ENCODE measurements around the gene MYL4. TPM values are rescaled to one million over a fixed set of nuclear protein-coding genes. Genes with fewer than 3 reads are reported as not detected.
"Not testable (repeated sequence)": the region's sequence is repeated elsewhere in the genome, so short reads cannot be mapped to it uniquely, and the experiment has no call there.

MYL4 gene
- polyA plus RNA-seq, 3 donors from 2014 or later = 0.39 TPM; not detected in 2

- Mint-ChIP-seq H3K9me3 (no peaks in the 10 kb centered on the region), H3K4me1 (peaks cover 50 to 59% of the 10 kb centered on the region in 2 donors), H3K27me3 (ENCODE audit: low read depth in 3 of 3) (peaks cover 3 to 6% (median 6%) of the 10 kb centered on the region in 3 donors), H3K4me3 (peak overlapping the region; percentile 56 to 78 (median 69)), H3K36me3 (no peaks in the 10 kb centered on the region), H3K27ac (peak overlapping the region; percentile 73 to 92 (median 82))
- no peak for DNase-seq
Measured at GRCh38 chr17:47219621-47220475, 10.7 kb downstream of the MYL4 start.

DNA sequence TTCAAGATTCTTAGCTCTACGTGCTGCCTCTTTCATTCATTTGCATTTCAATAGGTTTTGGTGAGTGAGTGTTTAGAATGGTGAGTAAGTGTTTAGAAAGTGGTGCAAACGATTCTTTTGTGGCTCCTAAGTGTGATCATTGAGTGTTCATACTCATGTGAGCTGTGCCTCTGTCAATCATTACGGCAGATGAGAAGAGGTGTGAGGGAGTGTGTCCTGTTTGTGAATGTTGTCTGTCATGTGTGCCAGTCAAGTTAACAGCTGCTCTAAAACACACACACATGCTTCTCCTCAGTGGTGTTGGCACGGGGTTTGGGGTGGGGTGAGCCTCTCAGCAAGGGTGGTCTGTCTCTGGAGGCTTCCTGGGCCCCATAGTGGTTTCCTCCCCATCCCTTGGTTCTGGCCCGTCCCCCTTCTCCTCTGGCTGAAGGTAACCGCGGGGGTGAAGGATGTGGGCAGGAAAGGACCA is 11.4 kb downstream of the MYL4 start:
- DNase-seq = peak; percentile 73 to 74 (median 73)
- H3K9me3 Mint-ChIP-seq = no peaks in the 10 kb centered on the region
- H3K4me1 Mint-ChIP-seq = peaks cover 50 to 59% of the 10 kb centered on the region in 2 donors

GRCh38 chr17:47221154-47221553 is 12.0 kb downstream of the MYL4 start:
- Mint-ChIP-seq H3K36me3 (no peaks in the 10 kb centered on the region), H3K27ac (peak overlapping the region; percentile 69 to 87 (median 78)), H3K9me3 (no peaks in the 10 kb centered on the region), H3K4me3 (peak overlapping the region in 1 of 5 donors; percentile 6), H3K4me1 (peaks cover 50 to 57% of the 10 kb centered on the region in 2 donors), H3K27me3 (ENCODE audit: low read depth in 3 of 3) (peaks cover 3 to 6% (median 6%) of the 10 kb centered on the region in 3 donors)
- no peak for DNase-seq

More for the DNA sequence above, 11.4 kb downstream of the MYL4 start:
- peaks cover 3 to 6% (median 6%) of the 10 kb centered on the region in 3 donors for H3K27me3 Mint-ChIP-seq (ENCODE audit: low read depth in 3 of 3)
- peak overlapping the region; percentile 56 to 78 (median 69) for H3K4me3 Mint-ChIP-seq
- peak overlapping the region; percentile 70 to 87 (median 82) for H3K27ac Mint-ChIP-seq
- no peaks in the 10 kb centered on the region for H3K36me3 Mint-ChIP-seq

DNA sequence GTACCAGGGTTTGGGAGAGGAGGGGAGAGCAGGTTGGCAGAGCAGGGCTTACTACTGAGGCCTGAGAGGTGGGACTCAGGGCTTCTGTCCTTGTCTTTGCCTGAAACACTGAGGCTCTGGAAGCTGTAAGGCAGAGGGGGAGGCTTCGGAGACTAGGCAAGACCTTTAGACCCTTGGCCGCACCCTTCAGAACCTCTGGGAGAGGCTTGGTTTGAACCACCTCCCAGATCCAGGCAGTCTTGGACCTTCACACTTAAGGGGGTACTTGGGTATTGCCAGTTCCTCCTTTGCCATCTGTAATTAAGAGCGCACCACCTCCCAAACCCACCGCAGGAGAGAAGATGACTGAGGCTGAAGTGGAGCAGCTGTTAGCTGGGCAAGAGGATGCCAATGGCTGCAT is 12.9 kb downstream of the MYL4 start:
- H3K4me3 Mint-ChIP-seq = no peak overlapping the region
- peak overlapping the region in 5 of 6 donors; percentile 73 to 87 (median 81) for H3K27ac Mint-ChIP-seq
- H3K27me3 Mint-ChIP-seq (ENCODE audit: low read depth in 3 of 3) = peaks cover 3 to 6% (median 6%) of the 10 kb centered on the region in 3 donors
- no peak for DNase-seq
- peaks cover 43 to 48% of the 10 kb centered on the region in 2 donors for H3K4me1 Mint-ChIP-seq
- no peaks in the 10 kb centered on the region for H3K36me3 Mint-ChIP-seq
- no peaks in the 10 kb centered on the region for H3K9me3 Mint-ChIP-seq

DNA sequence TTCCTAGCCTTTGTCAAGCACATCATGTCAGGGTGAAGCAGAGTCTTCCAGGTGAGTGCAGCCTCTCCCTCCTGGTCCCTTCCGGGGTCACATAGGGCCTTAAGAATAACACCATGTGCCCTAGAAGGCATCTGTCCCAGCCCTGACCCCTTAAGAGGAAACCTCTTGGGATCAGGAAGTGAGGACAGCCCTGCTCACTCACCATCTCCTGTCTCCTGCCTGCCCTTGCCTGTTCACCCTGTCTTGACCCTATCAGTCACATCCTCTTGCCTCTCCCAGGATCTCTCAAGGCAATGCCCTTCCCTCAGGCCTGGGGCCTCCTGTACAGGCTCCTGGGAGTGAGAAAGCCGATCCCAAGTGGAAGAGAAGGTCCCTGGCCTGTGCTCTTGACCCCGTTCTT is 13.9 kb downstream of the MYL4 start:
- Mint-ChIP-seq H3K4me1 (peaks cover 36 to 39% of the 10 kb centered on the region in 2 donors), H3K36me3 (no peaks in the 10 kb centered on the region)

GRCh38 chr17:47223460-47223859 is 14.3 kb downstream of the MYL4 start:
- H3K27me3 Mint-ChIP-seq (ENCODE audit: low read depth in 3 of 3) = peaks cover 3 to 6% (median 6%) of the 10 kb centered on the region in 3 donors
- no peaks in the 10 kb centered on the region for H3K36me3 Mint-ChIP-seq
- DNase-seq = no peak
- H3K9me3 Mint-ChIP-seq = no peaks in the 10 kb centered on the region
- H3K4me1 Mint-ChIP-seq = peaks cover 31 to 34% of the 10 kb centered on the region in 2 donors
- H3K4me3 Mint-ChIP-seq = no peak overlapping the region
- peak overlapping the region in 4 of 6 donors; percentile 11 to 41 (median 30) for H3K27ac Mint-ChIP-seq

More for the DNA sequence above, 13.9 kb downstream of the MYL4 start:
- Mint-ChIP-seq H3K27ac (peak overlapping the region in 3 of 6 donors; percentile 41 to 56 (median 41)), H3K4me3 (no peak overlapping the region), H3K9me3 (no peaks in the 10 kb centered on the region), H3K27me3 (ENCODE audit: low read depth in 3 of 3) (peaks cover 3 to 6% (median 6%) of the 10 kb centered on the region in 3 donors)
- no peak for DNase-seq

GRCh38 chr17:47224077-47224476 is 14.9 kb downstream of the MYL4 start:
- not testable (repeated sequence) for H3K9me3 Mint-ChIP-seq; H3K4me3 Mint-ChIP-seq; H3K36me3 Mint-ChIP-seq; DNase-seq; H3K27me3 Mint-ChIP-seq (ENCODE audit: low read depth in 3 of 3)
- H3K4me1 Mint-ChIP-seq = peaks cover 25 to 28% of the 10 kb centered on the region in 2 donors
- peak overlapping the region in 2 of 6 donors; percentile 11 to 32 for H3K27ac Mint-ChIP-seq

- no peak for DNase-seq
- Mint-ChIP-seq H3K27ac (no peak overlapping the region), H3K36me3 (no peaks in the 10 kb centered on the region), H3K27me3 (ENCODE audit: low read depth in 3 of 3) (peaks cover 5 to 7% (median 6%) of the 10 kb centered on the region in 3 donors), H3K4me1 (peaks cover 22 to 25% of the 10 kb centered on the region in 2 donors), H3K9me3 (no peaks in the 10 kb centered on the region), H3K4me3 (no peak overlapping the region)
Measured at GRCh38 chr17:47224966-47225365, 15.8 kb downstream of the MYL4 start.

DNA sequence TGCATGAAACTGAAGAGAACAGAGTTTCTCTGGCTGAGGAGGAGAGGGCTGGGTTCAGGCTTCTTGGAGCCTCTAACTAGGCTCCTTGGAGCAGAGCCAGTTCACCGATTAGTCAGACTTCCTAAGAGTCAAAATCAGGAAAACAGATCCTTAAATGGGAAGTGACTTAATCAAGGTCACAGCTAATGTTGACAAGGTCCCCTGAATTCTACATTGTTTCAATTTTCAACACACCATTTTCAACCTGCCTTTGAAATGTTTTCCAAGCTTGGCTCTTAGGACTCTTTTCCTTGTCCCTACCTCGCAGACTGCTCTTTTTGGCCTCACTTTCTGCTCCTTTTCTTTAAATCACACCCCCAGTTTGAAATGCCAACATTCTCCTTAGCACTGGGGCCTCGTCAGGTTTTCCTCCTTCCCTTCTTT is 16.3 kb downstream of the MYL4 start:
- Mint-ChIP-seq H3K9me3 (no peaks in the 10 kb centered on the region), H3K36me3 (no peaks in the 10 kb centered on the region), H3K4me3 (no peak overlapping the region), H3K27ac (peak overlapping the region in 1 of 6 donors; percentile 42), H3K4me1 (peaks cover 19 to 25% of the 10 kb centered on the region in 2 donors), H3K27me3 (ENCODE audit: low read depth in 3 of 3) (peaks cover 5 to 9% (median 5%) of the 10 kb centered on the region in 3 donors)
- DNase-seq = no peak

GRCh38 chr17:47225911-47226688 is 17.0 kb downstream of the MYL4 start:
- no peak overlapping the region for H3K4me3 Mint-ChIP-seq
- no peaks in the 10 kb centered on the region for H3K9me3 Mint-ChIP-seq
- H3K27me3 Mint-ChIP-seq (ENCODE audit: low read depth in 3 of 3) = peaks cover 2 to 9% (median 4%) of the 10 kb centered on the region in 3 donors
- no peaks in the 10 kb centered on the region for H3K36me3 Mint-ChIP-seq
- H3K4me1 Mint-ChIP-seq = peaks cover 12 to 18% of the 10 kb centered on the region in 2 donors
- no peak overlapping the region for H3K27ac Mint-ChIP-seq
- no peak for DNase-seq

DNA sequence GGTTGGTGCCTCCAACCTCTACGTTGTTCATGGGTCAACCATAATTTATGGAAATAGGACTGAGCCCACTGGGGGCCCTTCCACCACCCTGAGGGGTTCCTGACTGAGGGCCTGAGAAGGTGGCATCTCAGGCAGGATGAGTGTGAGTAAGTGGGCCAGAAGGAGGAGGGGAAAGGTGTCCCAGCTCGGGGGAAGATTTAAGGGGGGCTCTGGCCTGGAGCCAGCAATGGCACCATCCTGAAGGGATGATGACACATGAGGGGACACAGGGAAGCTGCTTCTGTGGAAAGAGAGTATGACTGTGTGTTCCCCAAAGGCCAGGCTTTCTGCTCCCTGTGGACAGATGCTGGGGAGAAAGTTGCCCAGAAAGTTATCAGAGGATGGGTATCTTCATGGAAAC is 18.7 kb downstream of the MYL4 start:
- no peaks in the 10 kb centered on the region for H3K36me3 Mint-ChIP-seq
- H3K9me3 Mint-ChIP-seq = no peaks in the 10 kb centered on the region
- H3K27me3 Mint-ChIP-seq (ENCODE audit: low read depth in 3 of 3) = peaks cover 0 to 10% (median 4%) of the 10 kb centered on the region in 3 donors
- no peak overlapping the region for H3K27ac Mint-ChIP-seq
- peaks cover 7 to 10% of the 10 kb centered on the region in 2 donors for H3K4me1 Mint-ChIP-seq
- no peak for DNase-seq
- H3K4me3 Mint-ChIP-seq = no peak overlapping the region

- Mint-ChIP-seq H3K9me3 (no peaks in the 10 kb centered on the region), H3K27ac (peak overlapping the region in 1 of 6 donors; percentile 17), H3K4me3 (peak overlapping the region; percentile 31 to 68 (median 51)), H3K36me3 (no peaks in the 10 kb centered on the region), H3K27me3 (ENCODE audit: low read depth in 3 of 3) (peaks cover 0 to 7% (median 4%) of the 10 kb centered on the region in 3 donors), H3K4me1 (peaks cover 7 to 10% of the 10 kb centered on the region in 2 donors)
- DNase-seq = peak; percentile 51 to 63 (median 59)
Measured at GRCh38 chr17:47229535-47230443, 20.6 kb downstream of the MYL4 start.

GRCh38 chr17:47230864-47231263 is 21.7 kb downstream of the MYL4 start:
- no peak for DNase-seq
- Mint-ChIP-seq H3K36me3 (no peaks in the 10 kb centered on the region), H3K27ac (no peak overlapping the region), H3K4me3 (no peak overlapping the region), H3K27me3 (ENCODE audit: low read depth in 3 of 3) (peaks cover 0 to 9% (median 4%) of the 10 kb centered on the region in 3 donors), H3K4me1 (peaks cover 7 to 10% of the 10 kb centered on the region in 2 donors), H3K9me3 (no peaks in the 10 kb centered on the region)
